IMR-90 (cell line): ENCODE measurements around the gene TSGA10. TPM values are rescaled to one million over a fixed set of nuclear protein-coding genes. Genes with fewer than 3 reads are reported as not detected.

ENCODE experiments used
- ATAC-seq: fragments of 200-7000 bp; cut with Tn5 transposase; 2 replicates; pipeline ENCODE4 v1.9.1; 2020; ENCODE audit warnings: low read depth, mild to moderate bottlenecking, moderate library complexity
- BruUV-seq: library from RNA; stranded (reverse); fragments of 400-500 nt; replicated peaks from 2 replicates; lab custom pipeline; 2021; lab: Mats Ljungman, UMichigan
- CTCF ChIA-PET: fragments of 300-600 bp; formaldehyde crosslinking; extraction: SDS; loops from one replicate; lab custom pipeline; 2021; ENCODE audit warnings: antibody characterized with exemption; lab: Yijun Ruan, JAX
- POLR2A ChIA-PET: fragments of 300-600 bp; sonication (Branson Sonifier 250); formaldehyde crosslinking; loops from one replicate; lab custom pipeline; 2022; ENCODE audit warnings: antibody characterized with exemption; ENCODE audit not compliant: unreplicated experiment; lab: Charles Lee
- DNase-seq: peaks from one replicate; pipeline ENCODE4 v3.0.0; 2013
- H2AFZ ChIP-seq: replicated peaks from 2 replicates; pipeline ENCODE3; 2013; ENCODE audit warnings: low read length, mild to moderate bottlenecking; ENCODE audit not compliant: poor library complexity
- H2AK5ac ChIP-seq: 2 replicates; pipeline ENCODE4 v1.6.1; 2013; ENCODE audit warnings: low read depth, low read length, inconsistent platforms
- H2AK9ac ChIP-seq: replicated peaks from 2 replicates; pipeline ENCODE3; 2013; ENCODE audit warnings: mild to moderate bottlenecking, low read depth, low read length, moderate library complexity; ENCODE audit not compliant: poor library complexity
- H2BK120ac ChIP-seq: 2 replicates; pipeline ENCODE4 v1.6.1; 2013; ENCODE audit warnings: low read depth, low read length, inconsistent platforms
- H2BK15ac ChIP-seq: 3 replicates; pipeline ENCODE4 v1.6.1; 2013; ENCODE audit warnings: low read depth, low read length, inconsistent platforms
- H2BK20ac ChIP-seq: 2 replicates; pipeline ENCODE4 v1.6.1; 2013; ENCODE audit warnings: low read depth, mild to moderate bottlenecking, inconsistent platforms, low read length, moderate library complexity
- H2BK5ac ChIP-seq: 2 replicates; pipeline ENCODE4 v1.6.1; 2013; ENCODE audit warnings: mild to moderate bottlenecking, low read depth, low read length, inconsistent platforms; ENCODE audit not compliant: poor library complexity, severe bottlenecking
- H3K14ac ChIP-seq: replicated peaks from 2 replicates; pipeline ENCODE4 v1.6.1; 2013; ENCODE audit warnings: low read depth, low read length, inconsistent platforms
- H3K18ac ChIP-seq: 2 replicates; pipeline ENCODE4 v1.6.1; 2013; ENCODE audit warnings: low read depth, low read length, control low read depth
- H3K23ac ChIP-seq: 2 replicates; pipeline ENCODE4 v1.6.1; 2013; ENCODE audit warnings: low read depth, low read length, inconsistent platforms
- H3K27ac ChIP-seq: 2 replicates; pipeline ENCODE4 v1.5.1; 2013; ENCODE audit warnings: mild to moderate bottlenecking, control low read depth, low read length; ENCODE audit not compliant: insufficient read depth
- H3K27me3 ChIP-seq: 2 replicates; pipeline ENCODE4 v1.6.1; 2013; ENCODE audit warnings: low read length; ENCODE audit not compliant: control insufficient read depth, insufficient read depth
- H3K36me3 ChIP-seq: 2 replicates; pipeline ENCODE4 v1.6.1; 2013; ENCODE audit warnings: low read length, mixed read lengths; ENCODE audit not compliant: control insufficient read depth, insufficient read depth
- H3K4ac ChIP-seq: 2 replicates; pipeline ENCODE4 v1.6.1; 2013; ENCODE audit warnings: low read depth, low read length, inconsistent platforms
- H3K4me1 ChIP-seq: 2 replicates; pipeline ENCODE4 v1.6.1; 2013; ENCODE audit warnings: low read length, mixed read lengths; ENCODE audit not compliant: control insufficient read depth, insufficient read depth
- H3K4me2 ChIP-seq: 2 replicates; pipeline ENCODE4 v1.6.1; 2013; ENCODE audit warnings: low read depth, mild to moderate bottlenecking, control low read depth, low read length, moderate library complexity
- H3K4me3 ChIP-seq: 2 replicates; pipeline ENCODE4 v1.5.1; 2013; ENCODE audit warnings: low read depth, mild to moderate bottlenecking, control low read depth, low read length, moderate library complexity; ENCODE audit not compliant: insufficient read depth
- H3K56ac ChIP-seq: 2 replicates; pipeline ENCODE4 v1.6.1; 2013; ENCODE audit warnings: low read length, inconsistent platforms; ENCODE audit not compliant: insufficient read depth; ENCODE audit errors: extremely low read depth
- H3K79me1 ChIP-seq, 2 experiments: 2 replicates each; pipeline ENCODE4 v1.6.1; 2013; ENCODE audit warnings: low read length in 2 of 2, inconsistent platforms in 1 of 2, low read depth in 1 of 2
- H3K9ac ChIP-seq: 2 replicates; pipeline ENCODE4 v1.6.1; 2013; ENCODE audit warnings: low read depth, low read length, control low read depth
- H3K9me1 ChIP-seq: 2 replicates; pipeline ENCODE4 v1.6.1; 2013; ENCODE audit warnings: low read length, inconsistent platforms; ENCODE audit not compliant: insufficient read depth
- H3K9me3 ChIP-seq: 2 replicates; pipeline ENCODE4 v1.6.1; 2013; ENCODE audit warnings: low read length; ENCODE audit not compliant: control insufficient read depth, insufficient read depth
- H4K20me1 ChIP-seq: 2 replicates; pipeline ENCODE4 v1.6.1; 2013; ENCODE audit warnings: low read length, inconsistent platforms; ENCODE audit not compliant: insufficient read depth
- H4K5ac ChIP-seq: 2 replicates; pipeline ENCODE4 v1.6.1; 2013; ENCODE audit warnings: mild to moderate bottlenecking, low read depth, low read length, control low read depth
- H4K8ac ChIP-seq, 2 experiments: 2 replicates each; pipeline ENCODE4 v1.6.1; 2013; ENCODE audit warnings: low read depth in 2 of 2, low read length in 2 of 2, control low read depth in 1 of 2, inconsistent platforms in 1 of 2
- H4K91ac ChIP-seq: 2 replicates; pipeline ENCODE4 v1.6.1; 2013; ENCODE audit warnings: low read depth, low read length, inconsistent platforms; ENCODE audit not compliant: insufficient read depth
- MAZ ChIP-seq: IDR thresholded peaks from 2 replicates; pipeline ENCODE4 v1.6.1; 2012; ENCODE audit warnings: low read depth, mild to moderate bottlenecking, low read length, improper control_type of control experiment, moderate library complexity, borderline replicate concordance
- RAD21 ChIP-seq: IDR thresholded peaks from 2 replicates; pipeline ENCODE4 v1.6.1; 2012; ENCODE audit warnings: low read length, improper control_type of control experiment
- SMC3 ChIP-seq: fragments of 150-350 bp; IDR thresholded peaks from 2 replicates; pipeline ENCODE4 v1.6.1; 2016; ENCODE audit warnings: low read depth, mild to moderate bottlenecking, antibody characterized with exemption, low read length, moderate library complexity
- USF2 ChIP-seq: fragments of 150-350 bp; IDR thresholded peaks from 2 replicates; pipeline ENCODE4 v1.6.1; 2017; ENCODE audit warnings: mild to moderate bottlenecking, antibody characterized with exemption, low read length, low read depth
- WGBS, 2 experiments: methylation state at CpG; one replicate each; pipeline versions ENCODE4 v1.1.5 to v1.1.7; 2013; ENCODE audit warnings: missing lambda C conversion rate in 2 of 2; ENCODE audit not compliant: insufficient read length in 1 of 2; ENCODE audit errors: extremely low coverage in 2 of 2; 5-methylcytosine and 5-hydroxymethylcytosine counted together
- dilution Hi-C: fragments of 300-500 bp; cut with HindIII; formaldehyde crosslinking; loops from one replicate; pipeline ENCODE4 v1.14.3; 2018; ENCODE audit warnings: low sequenced_read_pairs; ENCODE audit not compliant: unreplicated experiment
- in situ Hi-C: fragments of 300-500 bp; cut with MboI; formaldehyde crosslinking; loops from 3 replicates; pipeline ENCODE4 v1.14.3; 2019; ENCODE audit warnings: low sequenced_read_pairs, inconsistent platforms, mixed read lengths
- intact Hi-C: fragments of 100-400 bp; cut with micrococcal nuclease; formaldehyde crosslinking; loops from 2 replicates; pipeline ENCODE4 v1.10.0; 2022
- polyA plus RNA-seq, 3 experiments: library from polyadenylated mRNA; depleted of rRNA; stranded (reverse); fragments of >200 nt; gene quantifications; 2 replicates each; pipeline ENCODE4 v1.2.3, GENCODE V29; 2012; ENCODE audit warnings: low replicate concordance in 1 of 3
- total RNA-seq: library from RNA; depleted of rRNA; stranded (reverse); fragments of >200 nt; gene quantifications from 2 replicates; pipeline ENCODE4 v1.2.3, GENCODE V29; 2012
- TF ChIP-seq, protein P1 (sequence below): fragments of 150-350 bp; IDR thresholded peaks from 2 replicates; pipeline ENCODE4 v1.6.1; 2016; ENCODE audit warnings: low read depth, mild to moderate bottlenecking, low read length, moderate library complexity, borderline replicate concordance

TSGA10 gene
- total and polyA plus RNA-seq, 2 of the 4 experiments (the other 2 are of a cell fraction) = 0.32 to 0.54 TPM

GRCh38 chr2:99140056-99140859 lies 14.5 kb downstream of the TSGA10 start:
- H4K91ac ChIP-seq = no peak overlapping the region
- H2AK9ac ChIP-seq = no peak overlapping the region
- BruUV-seq = no TSS peak
- H3K4ac ChIP-seq = no peak overlapping the region
- H3K36me3 ChIP-seq = no peaks in the 10 kb centered on the region
- no peak for TF ChIP-seq USF2
- no peak for TF ChIP-seq RAD21
- TF ChIP-seq SMC3 = no peak
- TF ChIP-seq, protein P1, sequence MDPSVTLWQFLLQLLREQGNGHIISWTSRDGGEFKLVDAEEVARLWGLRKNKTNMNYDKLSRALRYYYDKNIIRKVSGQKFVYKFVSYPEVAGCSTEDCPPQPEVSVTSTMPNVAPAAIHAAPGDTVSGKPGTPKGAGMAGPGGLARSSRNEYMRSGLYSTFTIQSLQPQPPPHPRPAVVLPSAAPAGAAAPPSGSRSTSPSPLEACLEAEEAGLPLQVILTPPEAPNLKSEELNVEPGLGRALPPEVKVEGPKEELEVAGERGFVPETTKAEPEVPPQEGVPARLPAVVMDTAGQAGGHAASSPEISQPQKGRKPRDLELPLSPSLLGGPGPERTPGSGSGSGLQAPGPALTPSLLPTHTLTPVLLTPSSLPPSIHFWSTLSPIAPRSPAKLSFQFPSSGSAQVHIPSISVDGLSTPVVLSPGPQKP = no peak
- no peak for TF ChIP-seq MAZ
- no peak overlapping the region for H4K5ac ChIP-seq
- peak overlapping the region; percentile 99 for H2AFZ ChIP-seq
- peak; percentile 3 for DNase-seq
- H2BK5ac ChIP-seq = no peak overlapping the region
- no peak overlapping the region for H3K56ac ChIP-seq
- ATAC-seq = no peak; the same call in 1 of the 2 replicates
- H2BK120ac ChIP-seq = no peak overlapping the region
- no peak overlapping the region for H3K14ac ChIP-seq
- POLR2A ChIA-PET = no interaction called here
- no peak overlapping the region for H3K27ac ChIP-seq
- no peaks in the 10 kb centered on the region; the same call in 1 of the 2 replicates for H3K4me1 ChIP-seq
- no peak overlapping the region for H3K18ac ChIP-seq
- intact Hi-C loops = no loop called here
- H2AK5ac ChIP-seq = no peak overlapping the region
- in situ Hi-C loops = no loop called here
- CTCF ChIA-PET = interaction anchor here (0.9 kb wide), 2 partner anchors 106 to 491 kb away, joined by 3 read pairs; no protein-coding TSS in a partner anchor
- dilution Hi-C loops = no loop called here
- no peaks in the 10 kb centered on the region for H3K79me1 ChIP-seq
- no peaks in the 10 kb centered on the region for H4K20me1 ChIP-seq
- peak overlapping the region; percentile 99 for H3K4me2 ChIP-seq
- peak overlapping the region; percentile 53; the same call in 1 of the 2 replicates for H3K9ac ChIP-seq
- H3K9me3 ChIP-seq = no peaks in the 10 kb centered on the region
- no peak overlapping the region; a peak in 2 of 4 replicates for H4K8ac ChIP-seq
- H2BK15ac ChIP-seq = no peak overlapping the region
- H3K4me3 ChIP-seq = peak overlapping the region; percentile 94
- no peak overlapping the region for H2BK20ac ChIP-seq
- no CpG with 5 or more reads among the region's 17 CpGs for WGBS, 2 experiments
- 0 out of 2 replicates have a peak overlapping the region, but pooled peaks have one; percentile 80 for H3K23ac ChIP-seq
- H3K9me1 ChIP-seq = no peaks in the 10 kb centered on the region; the same call in 1 of the 2 replicates
- H3K27me3 ChIP-seq = peaks cover 2% of the 10 kb centered on the region
